ENCODE results near the gene RYR3.

- TF ChIP-seq CTCF (IDR thresholded peaks at IDR 0.05) (no peak), POLR2A (IDR thresholded peaks at IDR 0.05) (no peak)
These were observed 498.1 kb downstream of the RYR3 start for GRCh38 chr15:33808720-33809457.
